ENCODE measurements around the gene SH2D1B. TPM values are rescaled to one million over a fixed set of nuclear protein-coding genes. Genes with fewer than 3 reads are reported as not detected.

The SH2D1B gene
- total and polyA plus RNA-seq, 7 donors, result 0.60 to 2.3 (median 0.92) TPM; not detected in 4

GRCh38 chr1:162385702-162386101, 26.2 kb downstream of the SH2D1B start:
- no peak for DNase-seq
- H3K36me3 ChIP-seq, result peaks cover 0 to 18% (median 2%) of the 10 kb centered on the region in 4 donors
- H3K4me1 ChIP-seq, result no peaks in the 10 kb centered on the region
- H3K9me3 ChIP-seq, result no peaks in the 10 kb centered on the region
- TF ChIP-seq POLR2AphosphoS5 (IDR thresholded peaks at IDR 0.05) (no peak), POLR2A (IDR thresholded peaks at IDR 0.05) (no peak), EP300 (IDR thresholded peaks at IDR 0.05) (no peak)
- TF ChIP-seq, protein P1, sequence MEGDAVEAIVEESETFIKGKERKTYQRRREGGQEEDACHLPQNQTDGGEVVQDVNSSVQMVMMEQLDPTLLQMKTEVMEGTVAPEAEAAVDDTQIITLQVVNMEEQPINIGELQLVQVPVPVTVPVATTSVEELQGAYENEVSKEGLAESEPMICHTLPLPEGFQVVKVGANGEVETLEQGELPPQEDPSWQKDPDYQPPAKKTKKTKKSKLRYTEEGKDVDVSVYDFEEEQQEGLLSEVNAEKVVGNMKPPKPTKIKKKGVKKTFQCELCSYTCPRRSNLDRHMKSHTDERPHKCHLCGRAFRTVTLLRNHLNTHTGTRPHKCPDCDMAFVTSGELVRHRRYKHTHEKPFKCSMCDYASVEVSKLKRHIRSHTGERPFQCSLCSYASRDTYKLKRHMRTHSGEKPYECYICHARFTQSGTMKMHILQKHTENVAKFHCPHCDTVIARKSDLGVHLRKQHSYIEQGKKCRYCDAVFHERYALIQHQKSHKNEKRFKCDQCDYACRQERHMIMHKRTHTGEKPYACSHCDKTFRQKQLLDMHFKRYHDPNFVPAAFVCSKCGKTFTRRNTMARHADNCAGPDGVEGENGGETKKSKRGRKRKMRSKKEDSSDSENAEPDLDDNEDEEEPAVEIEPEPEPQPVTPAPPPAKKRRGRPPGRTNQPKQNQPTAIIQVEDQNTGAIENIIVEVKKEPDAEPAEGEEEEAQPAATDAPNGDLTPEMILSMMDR (IDR thresholded peaks at IDR 0.05), result no peak
- H3K27ac ChIP-seq, result no peak overlapping the region
- intact Hi-C loops (cut with DNase I), result no loop called here
- H3K4me3 ChIP-seq, result no peak overlapping the region
- no peaks in the 10 kb centered on the region for H3K27me3 ChIP-seq
- WGBS, 2 donors, result 81 to 95% methylated on average over 3 of the region's 3 CpGs

- Histone ChIP-seq H3K4me1 (no peaks in the 10 kb centered on the region), H3K27me3 (no peaks in the 10 kb centered on the region), H3K27ac (no peak overlapping the region), H3K36me3 (peaks cover 0 to 18% (median 2%) of the 10 kb centered on the region in 4 donors), H3K4me3 (no peak overlapping the region), H3K9me3 (no peaks in the 10 kb centered on the region)
- intact Hi-C loops (cut with DNase I), result no loop called here
- TF ChIP-seq, protein P1 (IDR thresholded peaks at IDR 0.05), result no peak
- TF ChIP-seq EP300 (IDR thresholded peaks at IDR 0.05) (no peak), POLR2AphosphoS5 (IDR thresholded peaks at IDR 0.05) (no peak), POLR2A (IDR thresholded peaks at IDR 0.05) (no peak)
- 59 to 90% methylated on average over 3 of the region's 3 CpGs for WGBS, 2 donors
- no peak for DNase-seq
Measured at GRCh38 chr1:162385280-162385623, 26.7 kb downstream of the SH2D1B start.

GRCh38 chr1:162384601-162385279, 27.2 kb downstream of the SH2D1B start:
- WGBS, 2 donors, result 93 to 94% methylated on average over 10 of the region's 10 CpGs
- no peak overlapping the region for H3K27ac ChIP-seq
- H3K4me1 ChIP-seq, result no peaks in the 10 kb centered on the region
- no peaks in the 10 kb centered on the region for H3K9me3 ChIP-seq
- DNase-seq, result no peak
- H3K4me3 ChIP-seq, result no peak overlapping the region
- H3K36me3 ChIP-seq, result peaks cover 0 to 18% (median 2%) of the 10 kb centered on the region in 4 donors
- no peaks in the 10 kb centered on the region for H3K27me3 ChIP-seq
- TF ChIP-seq, protein P1 (IDR thresholded peaks at IDR 0.05), result no peak
- TF ChIP-seq POLR2A (IDR thresholded peaks at IDR 0.05) (no peak), EP300 (IDR thresholded peaks at IDR 0.05) (no peak), POLR2AphosphoS5 (IDR thresholded peaks at IDR 0.05) (no peak)
- intact Hi-C loops (cut with DNase I), result no loop called here

GRCh38 chr1:162384116-162384515, 27.8 kb downstream of the SH2D1B start:
- Histone ChIP-seq H3K27ac (no peak overlapping the region), H3K27me3 (no peaks in the 10 kb centered on the region), H3K36me3 (peaks cover 0 to 18% (median 2%) of the 10 kb centered on the region in 4 donors), H3K9me3 (no peaks in the 10 kb centered on the region), H3K4me1 (no peaks in the 10 kb centered on the region), H3K4me3 (no peak overlapping the region)
- DNase-seq, result peak; percentile 48
- TF ChIP-seq POLR2AphosphoS5 (IDR thresholded peaks at IDR 0.05) (no peak), POLR2A (IDR thresholded peaks at IDR 0.05) (no peak), EP300 (IDR thresholded peaks at IDR 0.05) (no peak)
- TF ChIP-seq, protein P1 (IDR thresholded peaks at IDR 0.05), result no peak
- intact Hi-C loops (cut with DNase I), result no loop called here
- 93 to 96% methylated on average over 6 of the region's 6 CpGs for WGBS, 2 donors

- intact Hi-C loops (cut with DNase I), result no loop called here
- Histone ChIP-seq H3K27me3 (no peaks in the 10 kb centered on the region), H3K4me3 (no peak overlapping the region), H3K4me1 (no peaks in the 10 kb centered on the region), H3K9me3 (no peaks in the 10 kb centered on the region), H3K27ac (no peak overlapping the region), H3K36me3 (peaks cover 0 to 18% (median 2%) of the 10 kb centered on the region in 4 donors)
- 93 to 95% methylated on average over 8 of the region's 8 CpGs for WGBS, 2 donors
- peak; percentile 28 for DNase-seq
- no peak for TF ChIP-seq POLR2A (IDR thresholded peaks at IDR 0.05)
- TF ChIP-seq POLR2AphosphoS5 (IDR thresholded peaks at IDR 0.05), result no peak
- no peak for TF ChIP-seq EP300 (IDR thresholded peaks at IDR 0.05)
- TF ChIP-seq, protein P1 (IDR thresholded peaks at IDR 0.05), result no peak
Measured at GRCh38 chr1:162383516-162383915, 28.4 kb downstream of the SH2D1B start.
